ENCODE results near the gene ME3.

DNA sequence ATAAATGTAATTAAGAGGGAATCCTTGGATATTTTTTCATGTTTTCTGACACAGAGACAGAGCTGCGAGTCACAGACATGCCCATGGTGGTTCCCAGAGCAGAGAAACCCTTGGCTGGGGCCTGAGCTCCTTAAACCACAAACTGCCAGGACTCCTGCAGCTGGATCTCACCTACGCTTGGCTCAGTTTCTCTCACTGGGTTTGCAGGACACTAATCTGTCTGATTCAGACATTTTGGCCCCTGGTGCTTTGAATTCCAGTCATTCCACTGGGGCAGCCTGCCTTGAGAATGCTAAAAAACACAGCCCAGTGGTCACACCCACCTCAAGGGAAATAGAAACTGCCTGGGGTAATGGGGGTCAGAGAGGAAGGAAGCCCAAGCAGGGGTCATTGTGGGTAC, 175.1 kb downstream of the ME3 start:
- TF ChIP-seq POLR2AphosphoS5 (IDR thresholded peaks at IDR 0.05; ENCODE audit: low read depth): no peak
- TF ChIP-seq, protein P1, sequence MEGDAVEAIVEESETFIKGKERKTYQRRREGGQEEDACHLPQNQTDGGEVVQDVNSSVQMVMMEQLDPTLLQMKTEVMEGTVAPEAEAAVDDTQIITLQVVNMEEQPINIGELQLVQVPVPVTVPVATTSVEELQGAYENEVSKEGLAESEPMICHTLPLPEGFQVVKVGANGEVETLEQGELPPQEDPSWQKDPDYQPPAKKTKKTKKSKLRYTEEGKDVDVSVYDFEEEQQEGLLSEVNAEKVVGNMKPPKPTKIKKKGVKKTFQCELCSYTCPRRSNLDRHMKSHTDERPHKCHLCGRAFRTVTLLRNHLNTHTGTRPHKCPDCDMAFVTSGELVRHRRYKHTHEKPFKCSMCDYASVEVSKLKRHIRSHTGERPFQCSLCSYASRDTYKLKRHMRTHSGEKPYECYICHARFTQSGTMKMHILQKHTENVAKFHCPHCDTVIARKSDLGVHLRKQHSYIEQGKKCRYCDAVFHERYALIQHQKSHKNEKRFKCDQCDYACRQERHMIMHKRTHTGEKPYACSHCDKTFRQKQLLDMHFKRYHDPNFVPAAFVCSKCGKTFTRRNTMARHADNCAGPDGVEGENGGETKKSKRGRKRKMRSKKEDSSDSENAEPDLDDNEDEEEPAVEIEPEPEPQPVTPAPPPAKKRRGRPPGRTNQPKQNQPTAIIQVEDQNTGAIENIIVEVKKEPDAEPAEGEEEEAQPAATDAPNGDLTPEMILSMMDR (IDR thresholded peaks at IDR 0.05; ENCODE audit: insufficient read depth, low read length): no peak

Measured in HL-60 (cell line).